GM18951 (cell line): ENCODE data around the gene STEEP1.
"Not testable (repeated sequence)": the region's sequence is repeated elsewhere in the genome, so short reads cannot be mapped to it uniquely, and the experiment has no call there.

Source experiments
- POLR2A ChIP-seq: IDR thresholded peaks from 4 replicates; pipeline ENCODE4 v1.6.1; 2011; ENCODE audit warnings: mild to moderate bottlenecking; ENCODE audit not compliant: insufficient read length, insufficient read depth; ENCODE audit errors: extremely low read depth
- in situ Hi-C: fragments of 300-500 bp; cut with MboI; formaldehyde crosslinking; loops from one replicate; pipeline ENCODE4 v1.12.0; 2022; ENCODE audit warnings: low sequenced_read_pairs, mixed read lengths, inconsistent platforms; ENCODE audit not compliant: unreplicated experiment

Gene STEEP1

DNA sequence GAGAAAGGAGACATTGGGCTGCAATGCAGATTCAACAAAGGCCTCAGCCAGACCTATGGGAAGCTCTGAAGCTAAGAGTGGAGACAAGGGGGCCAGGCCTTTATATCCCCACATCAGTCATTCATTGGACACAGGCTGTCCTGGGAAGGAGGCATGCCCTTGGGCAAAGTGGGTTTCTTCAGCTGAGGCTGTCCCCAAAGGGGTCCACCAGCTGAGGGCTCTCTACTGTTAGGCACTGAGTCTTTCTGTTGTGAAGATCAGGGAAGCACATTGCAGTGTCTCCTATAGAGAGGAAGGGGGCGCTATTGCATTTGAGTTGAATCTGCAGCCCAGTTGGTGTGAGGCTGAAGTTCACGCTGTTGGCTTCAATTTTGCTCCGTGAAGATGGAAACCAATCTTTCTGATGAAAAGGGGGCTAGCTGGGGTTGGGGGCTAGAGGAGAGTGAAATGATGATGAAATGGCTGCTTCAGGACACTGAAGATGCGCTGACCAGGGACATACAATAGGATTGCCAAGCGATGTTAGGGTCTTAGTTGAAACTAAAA, 49.0 kb downstream of the STEEP1 start:
- no peak for TF ChIP-seq POLR2A
- in situ Hi-C loops, result loop anchor here (25.0 kb wide), 1 partner anchor 221 kb away; no protein-coding TSS in a partner anchor

DNA sequence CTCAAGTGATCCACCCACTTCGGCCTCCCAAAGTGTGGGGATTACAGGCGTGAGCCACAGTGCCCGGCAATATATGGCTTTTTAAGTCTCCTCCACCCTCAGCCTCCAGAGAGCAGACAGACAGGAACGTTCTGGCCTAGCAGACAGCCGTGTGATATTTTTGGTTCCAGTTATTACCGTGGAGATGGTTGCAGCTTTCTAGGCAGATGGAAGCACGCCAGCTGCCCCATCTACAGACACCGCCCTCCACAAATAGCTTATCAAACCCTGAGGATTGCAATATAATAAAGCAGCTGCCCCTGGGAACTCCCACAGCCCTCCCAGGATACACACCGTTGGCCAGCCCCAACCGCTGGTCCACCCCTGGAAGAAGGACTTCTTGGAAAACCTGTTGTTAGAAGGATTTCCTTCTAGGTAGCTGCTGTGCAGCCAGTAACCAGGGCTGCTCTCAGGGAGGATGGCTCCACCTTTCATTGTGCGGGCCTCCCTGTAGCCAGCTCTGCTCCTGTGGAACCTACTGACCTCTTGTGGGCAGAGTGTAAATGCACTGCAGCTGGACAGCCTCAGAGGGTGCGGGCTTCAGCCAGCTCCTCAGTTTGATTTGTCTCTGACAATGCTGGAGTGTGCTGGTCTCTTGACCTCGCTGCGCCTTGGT, 52.9 kb downstream of the STEEP1 start:
- in situ Hi-C loops, result loop anchor here (25.0 kb wide), 1 partner anchor 225 kb away; no protein-coding TSS in a partner anchor

DNA sequence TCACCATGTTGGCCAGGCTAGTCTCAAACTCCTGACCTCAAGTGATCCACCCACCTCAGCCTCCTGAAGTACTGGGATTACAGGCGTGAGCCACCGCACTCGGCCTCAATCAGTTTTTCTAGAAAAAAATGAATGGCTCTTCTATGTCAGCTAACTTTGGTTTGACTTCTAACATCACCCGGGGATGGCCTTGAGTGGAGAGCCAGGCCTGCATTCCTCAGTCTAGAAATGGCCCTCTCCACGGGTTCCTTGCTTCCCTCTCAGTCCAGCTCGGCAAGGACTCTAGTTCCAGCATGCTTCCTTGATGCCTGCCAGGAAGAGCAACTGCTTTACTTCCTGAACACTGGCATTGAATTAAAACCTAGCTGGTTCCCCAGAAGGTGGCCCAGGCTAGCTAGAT, 58.0 kb downstream of the STEEP1 start:
- no peak for TF ChIP-seq POLR2A
- in situ Hi-C loops, result loop anchor here (25.0 kb wide), 1 partner anchor 230 kb away; no protein-coding TSS in a partner anchor

More for the DNA sequence above, 52.9 kb downstream of the STEEP1 start:
- TF ChIP-seq POLR2A, result no peak

DNA sequence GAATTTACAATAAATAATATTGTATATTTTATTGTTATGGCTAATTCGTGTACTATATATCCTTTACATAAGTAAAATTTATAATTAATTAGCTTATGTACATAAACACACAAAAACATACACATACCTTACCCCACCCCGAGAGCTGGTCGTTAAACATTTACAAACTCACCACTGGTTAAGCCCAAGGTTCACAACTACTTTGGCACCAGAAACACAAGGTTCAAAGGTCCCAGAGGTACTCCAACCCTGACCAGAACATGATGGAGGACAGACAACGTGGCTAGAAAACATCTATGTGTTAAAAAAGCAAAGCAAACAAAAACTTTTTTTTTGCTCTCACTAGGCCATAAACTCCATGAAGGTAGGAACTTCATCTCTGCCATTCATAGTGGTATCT, 59.3 kb downstream of the STEEP1 start:
- TF ChIP-seq POLR2A, result no peak
- in situ Hi-C loops, result loop anchor here (25.0 kb wide), 1 partner anchor 231 kb away; no protein-coding TSS in a partner anchor

DNA sequence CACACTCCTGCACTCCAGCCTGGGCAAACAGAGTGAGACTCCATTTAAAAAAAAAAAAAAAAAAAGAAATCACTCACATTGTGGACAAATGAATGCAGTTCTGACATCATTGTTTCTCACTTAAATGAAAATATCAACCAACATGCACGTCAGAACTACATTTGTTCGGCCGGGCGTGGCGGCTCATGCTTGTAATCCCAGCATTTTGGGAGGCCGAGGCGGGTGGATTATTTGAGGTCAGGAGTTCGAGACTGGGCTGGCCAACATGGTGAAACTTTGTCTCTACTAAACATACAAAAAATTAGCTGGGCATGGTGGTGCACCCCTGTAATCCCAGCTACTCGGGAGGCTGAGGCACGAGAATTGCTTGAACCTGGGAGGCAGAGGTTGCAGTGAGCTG, 60.1 kb downstream of the STEEP1 start:
- in situ Hi-C loops, result loop anchor here (25.0 kb wide), 1 partner anchor 232 kb away; no protein-coding TSS in a partner anchor

DNA sequence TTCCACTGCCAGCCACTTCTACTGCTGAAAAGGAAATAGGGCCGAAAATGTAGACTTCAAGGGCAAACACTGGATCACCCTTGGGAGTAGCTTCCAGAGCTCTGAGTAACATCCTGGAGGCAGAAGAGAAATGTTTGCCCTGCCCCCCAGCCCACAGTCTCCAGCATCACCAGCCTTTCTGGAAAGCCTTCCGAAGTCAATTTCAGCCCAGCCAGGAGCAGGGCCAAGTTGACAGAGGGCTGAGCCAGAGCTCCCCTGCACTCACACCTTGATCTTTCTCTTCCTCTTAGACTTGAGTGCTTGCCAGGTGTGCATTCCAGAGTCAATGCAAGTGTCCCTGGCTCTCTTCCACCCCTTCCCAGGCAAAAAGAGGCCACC, 61.7 kb downstream of the STEEP1 start:
- no peak for TF ChIP-seq POLR2A
- in situ Hi-C loops, result loop anchor here (25.0 kb wide), 1 partner anchor 234 kb away; no protein-coding TSS in a partner anchor

DNA sequence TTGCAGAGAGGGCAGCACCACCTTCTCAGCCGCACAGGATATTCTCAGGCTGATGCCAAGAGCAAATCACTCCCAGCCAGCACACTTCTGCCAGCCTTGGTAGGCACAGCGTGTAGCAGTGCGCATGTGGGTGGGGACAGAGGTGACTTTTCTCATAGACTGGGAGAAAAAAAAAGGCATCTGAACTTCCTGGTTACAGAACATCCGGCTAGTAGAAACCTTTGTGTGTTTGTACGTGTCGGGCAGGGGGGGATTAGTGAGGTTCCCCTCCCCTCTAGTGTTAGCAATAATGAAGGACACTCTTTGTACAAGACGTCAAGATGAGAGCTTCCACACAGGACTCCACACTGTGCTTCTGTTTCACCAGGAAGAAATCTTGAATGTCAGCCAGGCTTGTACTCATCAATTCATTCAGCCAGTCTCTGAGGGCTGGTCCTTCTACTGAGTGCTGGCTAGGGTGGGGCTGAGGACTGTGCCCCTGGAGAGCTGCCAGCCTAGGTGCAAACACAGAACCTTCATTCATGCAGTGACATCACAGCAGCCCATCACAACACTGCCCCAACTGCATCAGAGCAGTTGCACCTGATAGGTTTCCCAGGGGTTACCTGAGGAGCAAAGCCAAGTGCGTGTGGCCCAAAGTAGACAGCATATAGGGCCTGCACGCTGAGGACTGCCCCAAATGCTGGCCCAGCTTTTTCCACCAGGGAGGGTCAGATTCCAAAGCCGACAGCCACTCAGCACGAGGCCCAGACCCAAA, 62.3 kb downstream of the STEEP1 start:
- in situ Hi-C loops, result loop anchor here (25.0 kb wide), 1 partner anchor 234 kb away; no protein-coding TSS in a partner anchor

DNA sequence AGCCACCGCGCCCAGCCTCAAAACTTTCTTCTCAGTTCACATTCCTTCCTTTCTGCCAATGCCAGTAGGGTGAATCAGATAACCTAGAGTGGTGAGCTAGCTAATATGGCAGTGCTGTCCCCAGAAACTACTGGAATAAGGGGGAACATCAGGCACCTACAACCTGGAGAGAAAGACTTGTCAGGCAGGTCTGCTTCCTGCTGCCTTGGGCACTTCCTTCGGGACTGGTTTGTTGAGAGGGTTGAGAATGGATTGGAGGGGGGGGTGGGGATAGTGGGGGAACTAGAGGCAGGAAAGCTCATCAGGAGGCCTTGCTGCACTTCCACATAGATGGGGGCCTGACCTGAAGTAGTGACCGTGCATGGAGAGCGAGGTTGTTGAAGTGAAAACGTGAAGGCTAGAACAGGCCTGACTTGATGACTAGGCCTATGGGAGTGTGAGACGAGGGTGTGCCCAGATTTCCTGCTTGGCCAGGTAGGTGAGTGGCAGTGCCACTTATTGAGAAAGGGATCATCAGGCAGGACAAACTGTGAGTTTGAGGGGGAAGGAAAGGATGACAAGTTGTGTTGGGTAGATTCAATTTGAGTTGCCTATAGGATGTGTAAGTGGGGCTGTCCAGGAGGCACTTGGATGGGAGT, 63.6 kb downstream of the STEEP1 start:
- no peak for TF ChIP-seq POLR2A
- in situ Hi-C loops, result loop anchor here (25.0 kb wide), 1 partner anchor 236 kb away; no protein-coding TSS in a partner anchor

More for the DNA sequence above, 62.3 kb downstream of the STEEP1 start:
- TF ChIP-seq POLR2A, result no peak

DNA sequence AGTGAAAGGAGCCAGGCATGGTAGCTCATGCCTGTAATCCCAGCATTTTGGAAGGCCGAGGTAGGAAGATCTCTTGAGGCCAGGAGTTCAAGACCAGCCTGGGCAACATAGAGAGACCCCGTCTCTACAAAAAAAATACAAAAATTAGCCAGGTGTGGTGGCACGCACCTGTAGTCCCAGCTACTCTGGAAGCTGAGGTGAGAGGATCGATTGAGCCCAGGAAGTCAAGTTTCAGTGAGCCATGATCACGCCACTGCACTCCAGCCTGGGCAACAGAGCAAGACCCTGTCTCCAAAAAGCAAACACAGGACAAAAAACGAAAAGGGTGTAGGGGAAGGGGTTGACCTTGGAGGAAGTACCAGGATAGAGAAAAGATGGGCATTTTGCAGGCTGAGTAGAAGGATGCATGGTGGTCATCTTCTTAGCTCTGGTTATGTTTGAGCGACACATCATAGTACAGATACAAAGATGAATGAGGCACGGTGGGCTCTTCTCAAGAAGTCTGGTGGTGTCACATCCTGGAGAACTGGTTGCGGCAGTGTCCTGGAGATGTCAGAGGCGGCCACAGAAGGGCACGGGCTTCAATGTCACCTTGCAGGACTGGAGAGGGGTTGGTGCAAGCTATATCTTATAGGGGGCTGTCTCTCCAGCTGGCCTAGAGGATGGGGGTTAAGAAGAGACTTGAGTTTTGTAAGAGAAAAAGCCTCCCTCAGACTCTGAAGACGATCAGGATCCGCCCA, 65.0 kb downstream of the STEEP1 start:
- in situ Hi-C loops, result loop anchor here (25.0 kb wide), 1 partner anchor 237 kb away; no protein-coding TSS in a partner anchor

DNA sequence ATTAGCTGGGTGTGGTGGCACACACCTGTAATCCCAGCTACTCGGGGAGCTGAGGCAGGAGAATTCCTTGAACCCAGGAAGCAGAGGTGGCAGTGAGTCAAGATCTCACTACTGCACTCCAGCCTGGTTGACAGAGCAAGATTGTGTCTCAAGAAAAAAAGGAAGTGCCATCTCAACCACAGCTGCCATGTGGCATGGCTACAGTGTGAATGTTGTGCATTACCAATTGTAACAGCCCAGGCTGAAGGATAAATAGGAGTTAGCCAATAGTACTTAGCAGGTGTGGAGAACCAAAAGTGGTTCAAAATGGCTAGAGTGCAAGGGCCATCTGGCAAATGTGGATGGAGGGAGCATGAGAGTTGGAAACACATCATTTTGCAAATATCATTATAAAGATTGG, 68.0 kb downstream of the STEEP1 start:
- TF ChIP-seq POLR2A, result no peak
- in situ Hi-C loops, result no loop called here

More for the DNA sequence above, 65.0 kb downstream of the STEEP1 start:
- TF ChIP-seq POLR2A, result no peak

DNA sequence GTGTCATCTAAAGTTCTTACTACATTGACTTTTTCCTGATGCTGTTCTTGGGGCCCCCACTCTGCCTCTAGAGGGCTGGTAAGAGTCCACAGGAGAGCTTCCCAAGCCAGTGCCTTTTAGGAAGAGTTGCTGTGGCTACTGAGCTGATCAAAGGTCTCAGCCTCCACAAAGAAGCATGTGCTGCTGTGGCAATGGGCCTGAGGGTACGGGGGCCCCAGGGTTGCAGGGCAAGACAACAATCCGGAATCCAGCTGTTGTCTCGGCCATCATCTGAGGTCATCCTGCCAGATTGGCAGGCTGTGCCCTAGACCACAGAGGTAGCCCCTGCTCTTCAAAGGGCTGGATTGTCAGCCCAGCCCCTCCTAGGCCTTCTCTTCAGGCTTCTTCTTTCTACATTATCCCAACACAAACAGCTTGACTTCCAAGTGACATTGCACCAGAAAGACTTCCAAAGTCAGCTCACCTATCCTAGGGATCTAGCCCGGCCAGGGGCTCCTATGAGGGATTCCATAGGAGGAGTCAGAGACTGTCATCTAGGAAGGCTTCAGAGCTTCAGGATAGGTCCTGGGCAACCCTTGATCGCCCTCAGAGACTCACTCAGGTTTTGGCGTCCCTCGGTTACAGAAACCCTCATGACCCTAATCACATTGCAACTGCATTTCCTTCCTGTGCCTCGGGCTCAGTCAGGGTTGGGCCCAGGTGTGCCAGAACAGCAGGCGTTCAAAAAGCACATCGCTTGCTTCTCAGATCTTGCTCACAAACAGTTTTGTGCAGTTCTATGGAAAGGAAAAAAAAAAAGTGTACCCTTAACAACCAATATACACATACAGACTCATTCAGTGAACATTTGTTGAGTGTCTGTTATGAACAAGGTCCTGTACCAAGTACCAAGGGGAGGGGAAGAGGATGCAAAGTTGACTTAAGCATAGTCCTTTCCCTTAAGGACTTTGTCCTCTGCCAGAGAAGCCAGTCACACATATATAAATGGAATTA, 69.2 kb downstream of the STEEP1 start:
- no peak for TF ChIP-seq POLR2A
- in situ Hi-C loops, result no loop called here

DNA sequence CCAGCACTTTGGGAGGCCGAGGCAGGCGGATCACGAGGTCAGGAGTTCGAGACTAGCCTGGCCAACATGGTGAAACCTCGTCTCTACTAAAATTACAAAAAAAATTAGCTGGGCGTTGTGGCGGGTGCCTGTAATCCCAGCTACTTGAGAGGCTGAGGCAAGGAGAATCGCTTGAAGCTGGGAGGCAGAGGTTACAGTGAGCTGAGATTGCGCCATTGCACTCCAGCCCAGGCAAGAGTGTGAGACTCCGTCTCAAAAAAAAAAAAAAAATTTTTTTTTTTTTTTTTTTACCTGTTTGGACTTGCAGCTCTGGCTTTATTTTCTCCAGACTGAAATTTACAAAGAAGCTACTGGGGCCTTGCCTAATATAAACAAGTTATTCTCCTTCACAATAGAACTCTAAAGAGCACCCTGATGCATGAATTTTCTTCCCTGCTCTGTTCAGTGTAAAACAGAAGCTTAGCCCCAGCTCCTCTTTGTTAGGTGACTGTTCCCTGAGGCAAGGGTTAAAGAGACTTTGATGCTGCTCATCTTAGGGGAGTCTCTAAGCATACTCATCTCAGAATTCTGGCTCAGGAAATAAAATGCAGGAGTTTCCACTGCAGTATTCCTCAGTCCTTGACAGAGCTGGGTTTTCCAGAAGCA, 71.2 kb downstream of the STEEP1 start:
- in situ Hi-C loops, result not testable (repeated sequence)
